ENCODE results near the gene RTN4RL1.

Gene RTN4RL1

DNA sequence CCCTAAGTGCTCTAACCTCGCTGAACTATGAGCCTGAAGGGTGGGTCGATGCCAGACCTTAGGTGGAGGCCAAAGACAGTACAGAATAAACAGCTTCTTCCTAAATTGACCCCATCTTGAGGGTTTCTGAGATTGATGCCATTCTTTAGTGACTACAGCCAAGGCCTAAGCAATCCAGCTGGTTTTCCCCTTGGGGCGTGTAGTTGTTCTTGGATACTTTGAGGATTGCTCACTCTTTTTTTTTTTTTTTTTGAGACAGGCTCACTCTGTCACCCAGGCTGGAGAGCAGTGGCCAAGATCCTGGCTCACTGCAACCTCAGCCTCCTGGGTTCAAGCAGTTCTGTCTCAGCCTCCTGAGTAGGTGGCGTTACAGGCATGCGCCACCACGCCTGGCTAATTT lies 18.7 kb upstream of the RTN4RL1 start:
- DNase-seq, result no peak

DNA sequence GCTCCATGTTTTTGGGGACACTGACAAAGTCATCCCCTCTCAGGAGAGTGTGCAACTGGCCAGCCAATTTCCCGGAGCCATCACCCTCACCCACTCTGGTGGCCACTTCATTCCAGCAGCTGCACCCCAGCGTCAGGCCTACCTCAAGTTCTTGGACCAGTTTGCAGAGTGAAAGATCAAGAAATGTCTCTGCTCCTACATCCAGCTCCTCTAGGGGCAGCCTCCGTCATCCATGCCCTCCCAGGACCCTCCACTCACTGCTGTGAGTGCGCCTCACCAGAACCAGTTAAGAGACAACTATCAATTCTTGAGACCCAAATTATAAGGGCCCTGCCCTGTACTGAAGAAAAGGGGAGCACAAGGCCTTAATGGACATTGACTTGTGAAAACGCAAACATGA lies 17.8 kb upstream of the RTN4RL1 start:
- no peak for DNase-seq

DNA sequence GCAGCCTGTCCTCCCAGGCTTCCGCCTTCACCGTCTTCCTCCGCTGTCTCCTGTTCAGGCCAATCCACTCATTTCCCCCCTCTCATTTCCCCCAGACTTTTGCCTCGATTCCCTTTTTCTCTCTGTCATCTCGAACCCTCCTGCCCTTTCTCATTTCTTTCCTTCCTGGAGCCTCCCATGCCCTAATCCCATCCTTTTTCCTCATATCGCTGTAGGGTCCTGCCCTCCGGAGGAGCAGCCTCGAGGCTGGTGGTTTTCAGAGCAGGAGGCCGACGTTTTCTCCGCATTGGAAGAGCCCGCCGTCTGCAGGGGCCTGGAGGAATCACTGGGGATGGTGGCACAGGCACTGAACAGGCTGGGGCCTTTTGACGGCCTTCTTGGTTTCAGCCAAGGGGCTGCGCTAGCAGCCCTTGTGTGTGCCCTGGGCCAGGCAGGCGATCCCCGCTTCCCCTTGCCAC lies 17.3 kb upstream of the RTN4RL1 start:
- DNase-seq, result no peak

- DNase-seq, result peak; percentile 97
These were observed 16.6 kb upstream of the RTN4RL1 start, which contains the start of gene OVCA2 for GRCh38 chr17:2041561-2042389. Gene OVCA2 (plus strand): TSS chr17:2042022. CDS start chr17:2042048, 26 bp downstream.

- no peak for DNase-seq
These were observed 15.9 kb upstream of the RTN4RL1 start for GRCh38 chr17:2040942-2041560.

GRCh38 chr17:2040219-2040827 lies 15.2 kb upstream of the RTN4RL1 start:
- DNase-seq, result no peak

DNA sequence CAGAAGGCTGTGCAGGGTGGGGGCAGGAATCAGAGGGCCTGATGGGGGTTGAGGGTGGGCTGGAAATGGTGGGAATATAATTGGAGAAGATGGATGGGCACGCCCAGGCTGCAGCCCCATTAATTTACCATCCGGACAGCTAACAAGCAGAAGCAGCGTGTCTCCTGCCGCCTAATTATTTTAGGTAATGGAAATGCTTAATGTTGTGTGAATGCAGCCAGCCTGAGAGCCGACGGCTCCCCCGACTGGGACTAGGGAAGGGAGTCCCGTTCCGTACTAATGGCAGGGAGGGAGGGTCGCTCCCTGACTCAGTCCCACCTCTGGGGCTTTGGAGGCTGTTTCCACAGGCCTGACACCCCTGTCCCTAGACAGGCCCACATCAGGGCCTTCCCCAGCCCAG lies 12.0 kb upstream of the RTN4RL1 start:
- no peak for DNase-seq

DNA sequence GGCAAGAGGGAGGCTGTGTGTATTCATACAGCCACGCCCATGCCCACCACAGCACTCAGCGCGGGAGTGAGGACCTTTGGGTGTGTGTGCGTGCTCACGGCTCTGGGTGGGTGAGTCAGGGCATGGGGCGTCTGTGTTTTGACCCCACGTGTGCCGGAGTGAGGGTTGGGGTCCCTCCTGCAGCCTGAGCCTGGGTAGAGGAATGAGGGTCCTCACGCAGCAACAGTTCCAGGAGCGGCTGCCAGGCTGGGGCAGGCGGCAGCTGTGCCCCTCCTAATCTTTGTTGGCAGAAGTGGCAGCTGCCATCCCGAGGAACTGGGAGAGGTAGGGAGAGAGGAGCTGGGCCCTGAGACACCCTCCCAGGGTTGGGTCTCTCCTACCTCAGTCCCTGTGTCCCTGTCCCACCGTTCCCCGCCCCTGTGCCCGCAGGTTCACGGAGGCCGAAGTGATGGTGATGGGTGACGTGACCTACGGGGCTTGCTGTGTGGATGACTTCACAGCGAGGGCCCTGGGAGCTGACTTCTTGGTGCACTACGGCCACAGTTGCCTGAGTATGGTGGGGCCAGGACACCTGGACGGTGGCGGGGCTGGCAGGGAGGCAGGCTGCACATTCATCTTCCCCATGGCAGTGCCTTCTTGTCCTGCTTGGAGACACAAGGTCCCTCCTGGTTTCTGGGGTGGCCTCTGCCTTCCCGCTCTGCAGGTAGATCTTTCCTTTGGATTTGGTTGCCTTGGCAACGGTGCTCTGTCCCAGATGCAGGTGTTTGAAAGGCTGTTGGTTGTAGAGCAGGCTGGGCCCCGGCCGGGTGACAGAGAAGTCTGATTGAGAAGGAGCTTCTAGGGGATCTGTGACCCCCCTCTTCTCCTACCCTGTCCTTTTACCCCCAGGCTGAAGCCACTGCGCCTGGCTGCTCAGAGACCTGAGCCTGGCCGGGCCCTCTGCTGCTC lies 10.7 kb upstream of the RTN4RL1 start:
- DNase-seq, result no peak

DNA sequence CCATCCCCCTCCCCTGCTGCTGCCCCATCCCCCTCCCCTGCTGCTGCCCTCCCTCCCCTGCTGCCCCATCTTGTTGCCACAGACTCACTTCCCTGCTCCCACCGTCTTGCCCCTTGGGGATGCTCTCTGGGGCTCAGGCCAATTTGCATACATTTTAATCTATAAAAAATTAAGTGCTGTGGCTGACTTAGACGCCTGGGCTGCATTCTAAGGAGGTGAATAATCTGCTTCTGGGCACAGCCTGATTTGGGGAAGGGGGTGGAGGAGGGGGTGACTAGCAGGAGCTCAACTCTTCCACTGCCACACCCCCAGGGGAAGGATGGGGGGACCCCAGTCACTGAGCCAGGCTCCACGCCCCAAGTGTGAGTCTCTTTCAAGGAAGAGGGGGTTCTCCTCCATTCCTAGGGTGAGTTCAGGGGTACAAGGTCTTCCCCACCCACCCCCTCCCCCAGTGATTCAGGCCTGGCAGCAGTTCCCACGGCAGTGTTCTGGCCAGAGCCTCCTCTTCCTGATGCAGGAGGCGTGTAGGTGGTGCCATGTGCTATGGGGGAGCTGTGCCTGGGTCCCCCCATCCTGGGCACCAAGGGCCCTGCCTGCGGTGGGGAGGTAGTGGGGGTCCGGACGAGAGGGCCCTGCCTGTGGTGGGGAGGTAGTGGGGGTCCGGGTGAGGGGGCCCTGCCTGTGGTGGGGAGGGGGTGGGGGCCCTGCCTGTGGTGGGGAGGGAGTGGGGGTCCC lies 9.8 kb upstream of the RTN4RL1 start:
- DNase-seq, result no peak

GRCh38 chr17:2034157-2034556 lies 9.0 kb upstream of the RTN4RL1 start:
- DNase-seq, result no peak

DNA sequence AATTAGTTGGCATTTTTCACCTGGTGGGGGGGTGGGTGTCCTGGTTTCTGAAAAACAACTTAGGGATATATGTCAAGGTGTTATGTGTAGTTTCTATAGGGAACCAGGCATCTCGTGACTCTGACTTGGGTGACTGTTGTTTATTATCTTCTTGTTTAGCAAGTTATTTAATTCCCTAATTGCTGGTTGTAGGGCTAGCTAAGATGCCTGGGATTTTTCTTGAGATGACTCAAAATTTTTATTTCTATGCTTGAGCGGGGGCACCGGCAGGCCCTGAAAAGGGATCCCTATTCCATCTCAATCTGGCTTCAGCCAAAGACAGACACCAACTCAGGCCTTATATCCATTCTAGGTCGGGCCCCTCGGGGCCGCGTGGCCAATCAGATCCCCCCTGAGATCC lies 8.0 kb upstream of the RTN4RL1 start:
- no peak for DNase-seq

DNA sequence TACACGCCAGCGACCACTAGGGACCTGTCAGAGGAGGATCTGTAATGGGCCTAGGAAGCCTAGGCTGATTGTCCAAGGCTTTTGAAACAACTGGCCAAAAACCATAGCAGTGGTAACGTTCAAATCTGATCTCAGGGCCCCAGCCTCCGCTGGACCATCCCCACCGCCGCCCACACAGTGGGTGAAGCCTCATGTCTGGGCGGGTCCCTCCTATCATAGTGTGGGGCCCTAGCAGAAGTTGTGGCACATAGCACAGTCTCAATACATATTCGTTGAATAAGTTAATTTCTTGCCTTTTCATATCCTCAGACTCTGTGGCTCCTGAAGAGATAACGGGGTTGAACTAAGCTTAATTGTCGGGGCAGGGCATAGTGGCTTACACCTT lies 5.6 kb upstream of the RTN4RL1 start:
- DNase-seq, result no peak

DNA sequence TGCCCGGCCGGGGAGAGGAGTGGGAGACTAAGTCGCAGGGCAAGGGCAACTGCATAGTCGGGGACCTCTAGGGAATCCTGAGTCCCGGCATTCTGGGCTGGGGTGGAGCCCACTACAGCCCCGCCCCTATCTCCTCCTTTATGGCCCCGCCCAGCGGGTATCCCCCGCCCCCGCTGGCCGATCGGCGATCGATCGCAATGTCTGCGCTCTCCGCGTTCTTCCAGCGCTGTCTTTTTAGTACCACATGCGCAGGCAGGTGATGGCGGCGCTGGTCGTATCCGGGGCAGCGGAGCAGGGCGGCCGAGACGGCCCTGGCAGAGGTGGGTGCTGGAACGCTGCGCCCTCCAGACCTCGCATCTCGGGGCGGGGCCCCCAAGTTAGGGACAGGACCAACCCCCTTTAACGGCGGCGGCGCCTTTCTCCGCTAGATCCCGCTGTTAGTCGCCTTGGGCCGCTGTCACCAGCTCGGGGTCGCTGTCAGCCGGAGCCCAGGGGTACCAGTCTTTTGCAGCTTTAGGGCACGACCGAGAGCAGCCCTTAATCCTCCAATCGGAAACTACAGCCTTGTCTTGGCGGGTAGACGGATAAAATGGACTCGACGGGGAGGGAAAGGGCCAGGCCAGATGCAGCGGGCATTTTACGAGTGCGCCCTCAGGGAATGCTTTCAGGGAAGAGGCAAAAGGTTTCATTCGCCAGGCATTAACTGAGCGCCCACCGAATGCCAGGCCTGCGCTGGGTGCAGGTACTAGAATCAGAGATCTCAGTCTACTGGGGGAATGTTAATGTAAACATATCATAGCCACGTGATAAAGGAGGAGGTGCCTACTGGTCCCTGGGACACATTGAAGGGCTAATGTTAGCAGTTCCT lies 5.0 kb upstream of the RTN4RL1 start, which contains the start of gene DPH1:
TSS of gene DPH1 (plus strand) at position 243 of the 868 bp plus-strand sequence. CDS start at position 260, 17 bp downstream.
- peak; percentile 88 for DNase-seq

GRCh38 chr17:2028737-2029136 lies 3.6 kb upstream of the RTN4RL1 start:
- no peak for DNase-seq

- DNase-seq, result no peak
These were observed 3.1 kb upstream of the RTN4RL1 start for GRCh38 chr17:2028234-2028614.

- no peak for DNase-seq
These were observed 2.5 kb upstream of the RTN4RL1 start for GRCh38 chr17:2027528-2028233.

- peak; percentile 28 for DNase-seq
These were observed 632 bp upstream of the RTN4RL1 start for GRCh38 chr17:2025622-2026309.

DNA sequence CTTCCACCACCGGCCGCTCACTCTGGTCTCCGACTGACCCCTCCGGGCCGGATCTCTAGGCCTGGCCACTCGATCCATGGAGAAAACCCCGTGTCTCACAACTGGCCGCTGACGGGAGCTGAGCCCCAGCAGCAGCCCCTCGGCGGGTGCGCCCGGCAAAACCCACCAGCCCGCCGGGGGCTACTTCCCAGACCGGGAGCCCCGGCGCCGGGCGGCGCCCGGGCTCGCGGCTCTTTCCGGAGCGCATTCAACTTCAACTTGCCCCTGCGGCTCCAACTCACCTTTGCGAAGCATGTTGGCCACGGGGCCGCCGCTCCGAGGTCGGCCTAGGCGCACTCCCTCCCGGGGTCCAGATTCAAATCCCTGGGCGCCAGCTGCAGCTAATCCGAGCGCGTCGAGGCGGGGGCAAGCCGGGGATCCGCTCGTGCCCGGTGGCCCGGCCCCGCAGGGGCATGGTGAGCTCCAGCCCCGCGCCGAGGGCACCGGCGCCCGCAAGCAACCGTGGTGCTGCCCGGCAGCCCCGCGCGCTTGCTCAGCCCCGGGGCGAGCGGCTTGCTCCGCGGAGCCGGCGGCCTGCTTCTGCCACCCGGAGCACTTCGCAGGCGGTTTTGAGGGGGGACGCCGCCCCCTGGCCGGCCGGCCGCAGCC lies 438 bp downstream of the RTN4RL1 start:
- no peak for DNase-seq

Data from activated naive CD4-positive, alpha-beta T cell treated with anti-CD3 and anti-CD28 coated beads, Interleukin-2, amount 50 U/mL, for 16 hours (primary cell).